Activated gamma-delta T cell treated with Interleukin-2 at 50 U/mL for 16 hours (primary cell): ENCODE results near the gene TRAK2.
"Not testable (repeated sequence)": the region's sequence is repeated elsewhere in the genome, so short reads cannot be mapped to it uniquely, and the experiment has no call there.

Experiments
- DNase-seq: peaks from one replicate; pipeline ENCODE4 v3.0.0-alpha.2; 2020

TRAK2 gene

DNA sequence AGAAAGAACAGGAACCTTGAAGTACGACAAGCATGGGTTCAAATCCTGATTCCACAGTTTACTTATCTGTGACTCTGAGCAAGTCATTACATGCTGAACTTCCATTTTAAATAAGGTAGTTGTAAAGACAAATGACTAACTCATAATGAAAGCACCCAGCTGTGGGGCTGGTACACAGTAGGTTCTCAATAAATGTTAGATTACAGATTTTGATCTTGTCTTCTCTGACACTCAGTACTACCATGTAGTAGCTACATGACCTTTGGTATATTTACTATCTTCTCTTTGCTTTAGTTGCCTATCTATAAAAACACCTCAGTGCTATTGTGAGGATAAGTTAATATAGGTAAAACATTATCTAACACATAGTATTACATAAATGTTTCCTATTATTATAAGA is 3.2 kb downstream of the TRAK2 start:
- no peak for DNase-seq

DNA sequence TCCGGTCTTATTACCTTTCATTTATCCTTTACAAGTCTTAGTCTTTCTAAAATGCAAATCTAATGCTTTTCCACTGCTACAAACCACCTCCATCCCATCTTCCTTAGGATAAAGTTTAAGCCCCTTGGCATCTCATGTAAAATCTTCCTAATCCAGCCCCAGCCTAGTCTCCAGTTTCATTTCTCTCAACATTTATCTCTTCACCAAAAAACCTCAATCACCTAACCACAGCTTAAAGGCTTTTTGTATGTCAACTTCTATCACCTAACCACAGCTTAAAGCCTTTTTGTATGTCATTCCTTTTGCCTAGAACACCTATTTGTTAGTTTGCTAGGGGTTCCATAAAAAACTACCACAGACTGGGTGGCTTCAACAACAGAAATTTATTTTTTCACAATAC is 4.2 kb downstream of the TRAK2 start:
- no peak for DNase-seq

DNA sequence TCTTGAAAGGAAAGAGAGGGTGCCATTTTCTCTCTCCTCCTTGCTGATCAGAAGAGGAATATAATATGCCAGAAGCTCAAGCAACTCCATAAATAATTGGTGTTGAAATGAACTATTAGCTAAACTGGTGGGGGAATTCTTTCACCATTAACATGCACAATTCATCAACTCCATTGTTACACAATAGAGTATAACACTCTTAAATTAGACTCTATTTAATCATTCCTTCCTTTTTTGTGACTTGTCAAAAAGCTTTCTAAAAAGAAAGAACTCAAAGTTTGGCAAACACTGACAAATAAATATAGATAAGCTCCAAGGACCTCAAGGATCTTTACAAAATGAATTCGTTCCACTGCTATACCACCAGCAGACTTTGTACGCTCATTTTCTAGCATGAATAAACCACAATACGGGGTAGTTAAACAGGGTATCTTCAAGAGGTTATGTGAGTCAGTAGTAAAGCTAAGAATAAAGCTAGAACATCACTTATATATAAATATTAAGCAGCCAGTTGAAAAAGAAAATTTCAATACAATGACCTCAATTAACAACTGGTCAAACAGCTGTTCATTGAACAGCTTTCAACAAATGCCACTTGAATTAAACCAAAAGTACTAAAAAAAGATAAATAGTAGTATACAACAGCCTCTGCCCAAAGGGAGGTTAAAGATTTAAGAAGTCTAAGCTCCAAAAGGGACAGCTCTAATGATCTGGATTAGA is 6.4 kb downstream of the TRAK2 start:
- no peak for DNase-seq

DNA sequence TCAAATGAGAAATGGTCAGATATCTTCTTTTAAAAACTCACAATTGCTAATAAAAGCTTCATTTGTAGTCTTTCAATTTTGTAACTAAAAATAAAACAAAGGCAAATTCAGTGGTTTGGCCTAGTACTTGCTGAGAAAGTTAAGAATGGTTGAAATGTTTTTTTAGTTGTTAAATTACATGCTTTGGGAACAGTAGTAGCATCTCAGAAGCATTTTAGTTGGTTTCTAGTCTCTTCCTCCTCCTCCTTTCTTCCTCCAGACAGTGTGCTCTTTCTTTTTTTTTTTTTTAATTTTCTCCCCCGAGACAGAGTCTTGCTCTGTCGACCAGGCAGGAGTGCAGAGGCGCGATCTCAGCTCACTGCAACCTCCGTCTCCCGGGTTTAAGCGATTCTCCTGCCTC is 9.8 kb downstream of the TRAK2 start:
- DNase-seq, result no peak

DNA sequence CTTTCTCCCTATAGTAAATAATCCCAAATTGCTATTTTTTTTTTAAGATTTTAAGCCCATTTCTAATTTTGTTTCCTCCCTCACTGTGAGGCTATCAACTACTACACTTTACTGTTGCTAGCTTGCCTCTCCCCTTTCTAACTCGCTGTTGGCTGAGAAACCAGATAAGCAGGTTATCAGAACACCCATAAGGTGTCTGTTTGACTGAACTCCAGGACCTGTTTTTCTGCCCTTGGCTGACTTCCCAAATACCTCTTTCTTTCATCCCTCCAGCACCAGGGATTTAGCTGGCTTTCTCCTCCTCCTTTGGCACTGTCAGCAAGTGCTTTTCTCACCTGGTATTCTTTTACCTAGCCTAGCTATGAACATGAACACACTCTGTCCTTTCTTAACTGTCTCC is 11.1 kb downstream of the TRAK2 start:
- DNase-seq, result no peak

DNA sequence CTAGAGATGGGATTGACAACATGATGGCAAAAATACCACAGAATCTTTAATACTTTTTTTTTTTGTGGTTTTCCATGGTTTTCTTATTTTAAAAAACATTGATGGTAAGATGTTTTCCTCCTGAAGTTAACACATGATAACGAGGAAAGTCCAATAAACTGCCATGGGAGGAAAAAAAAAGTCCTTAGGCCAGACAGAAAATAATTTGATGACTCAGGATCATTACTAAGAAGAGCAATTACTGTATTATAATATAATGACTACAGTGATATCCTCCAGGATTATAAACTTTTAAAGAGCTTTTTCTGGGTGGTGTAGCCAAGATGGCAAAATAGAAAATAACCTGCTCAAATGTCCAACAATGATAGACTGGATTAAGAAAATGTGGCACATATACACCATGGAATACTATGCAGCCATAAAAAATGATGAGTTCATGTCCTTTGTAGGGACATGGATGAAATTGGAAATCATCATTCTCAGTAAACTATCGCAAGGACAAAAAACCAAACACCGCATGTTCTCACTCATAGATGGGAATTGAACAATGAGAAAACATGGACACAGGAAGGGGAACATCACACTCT is 11.8 kb downstream of the TRAK2 start:
- not testable (repeated sequence) for DNase-seq

DNA sequence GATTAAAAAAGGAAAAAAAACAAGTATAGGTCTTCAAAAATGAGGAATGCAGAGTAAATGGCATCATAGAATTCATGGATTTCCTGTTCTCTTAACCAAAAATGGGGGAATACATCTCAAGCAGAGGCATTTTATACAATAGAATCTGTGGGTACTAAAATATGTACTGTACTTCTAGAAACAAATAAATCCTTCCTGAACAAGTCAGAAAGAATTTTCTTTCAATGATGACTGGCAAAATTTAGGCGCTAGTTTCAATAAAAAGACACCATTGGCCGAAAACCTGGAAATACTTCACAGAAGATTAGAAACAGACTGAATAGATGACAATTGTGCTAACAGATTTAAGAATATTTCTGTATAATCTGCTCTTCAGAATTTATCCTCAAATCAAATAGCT is 15.1 kb downstream of the TRAK2 start:
- no peak for DNase-seq

DNA sequence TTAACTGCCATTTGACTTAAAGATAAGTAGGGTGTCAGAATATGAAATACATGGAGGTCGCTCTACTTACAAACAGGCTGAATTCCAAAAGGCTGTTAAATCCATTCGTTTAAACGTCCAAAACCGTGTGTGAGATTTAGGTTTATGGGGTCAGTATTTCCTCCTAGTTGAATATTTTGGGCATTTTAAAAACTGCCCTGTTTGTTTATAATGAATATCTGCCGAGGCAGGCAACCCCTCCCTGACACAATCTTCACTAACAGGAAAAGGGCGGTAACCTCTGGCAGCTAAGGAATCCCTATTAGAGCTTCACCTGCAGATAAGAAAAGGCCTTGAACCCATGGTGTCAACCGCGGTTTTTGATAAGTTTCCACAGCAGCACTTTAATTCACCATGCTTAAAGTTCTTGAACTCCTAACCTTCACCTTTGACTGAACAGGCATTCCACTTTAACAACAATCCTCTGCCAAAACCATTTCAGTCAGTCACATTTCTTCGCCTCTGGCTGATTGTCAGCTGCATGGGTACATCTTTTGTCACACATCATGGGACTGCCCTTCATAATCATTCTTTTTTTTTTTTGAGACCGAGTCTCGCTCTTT is 17.8 kb downstream of the TRAK2 start:
- no peak for DNase-seq

DNA sequence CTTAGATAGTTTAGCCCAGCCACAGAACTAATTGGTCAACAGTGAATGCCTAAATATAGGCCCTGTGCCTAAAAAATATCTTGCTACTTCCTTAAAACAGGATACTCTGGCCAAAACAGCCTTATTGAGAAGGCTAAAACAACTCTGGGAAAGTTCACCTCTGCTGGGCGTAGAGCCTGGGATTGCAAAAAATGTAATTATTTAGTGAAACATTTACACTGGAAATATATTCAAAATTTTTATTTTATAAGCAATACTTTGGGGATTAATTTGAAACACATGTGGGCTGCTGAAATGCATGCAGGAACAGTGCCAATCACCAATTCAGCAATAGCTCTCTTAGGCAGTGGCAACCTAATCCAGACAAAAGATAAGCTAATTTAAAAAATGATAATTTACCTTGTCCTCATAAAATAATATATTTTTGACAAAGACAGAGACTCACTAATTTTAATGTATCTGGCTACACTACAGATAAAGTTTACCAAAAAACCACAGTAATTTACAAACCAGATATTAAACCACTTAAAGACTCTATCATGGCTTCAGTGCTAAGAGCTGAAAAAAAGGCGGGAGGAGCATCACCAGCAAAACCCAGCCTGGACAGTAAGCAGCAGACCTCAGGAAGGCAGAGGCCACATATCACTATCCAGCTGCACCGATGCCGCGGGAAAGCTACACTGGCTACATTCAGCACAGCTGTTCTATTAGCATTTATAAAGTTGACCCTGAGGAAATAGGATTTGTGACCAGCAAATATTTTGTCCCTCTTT is 18.5 kb downstream of the TRAK2 start:
- no peak for DNase-seq

DNA sequence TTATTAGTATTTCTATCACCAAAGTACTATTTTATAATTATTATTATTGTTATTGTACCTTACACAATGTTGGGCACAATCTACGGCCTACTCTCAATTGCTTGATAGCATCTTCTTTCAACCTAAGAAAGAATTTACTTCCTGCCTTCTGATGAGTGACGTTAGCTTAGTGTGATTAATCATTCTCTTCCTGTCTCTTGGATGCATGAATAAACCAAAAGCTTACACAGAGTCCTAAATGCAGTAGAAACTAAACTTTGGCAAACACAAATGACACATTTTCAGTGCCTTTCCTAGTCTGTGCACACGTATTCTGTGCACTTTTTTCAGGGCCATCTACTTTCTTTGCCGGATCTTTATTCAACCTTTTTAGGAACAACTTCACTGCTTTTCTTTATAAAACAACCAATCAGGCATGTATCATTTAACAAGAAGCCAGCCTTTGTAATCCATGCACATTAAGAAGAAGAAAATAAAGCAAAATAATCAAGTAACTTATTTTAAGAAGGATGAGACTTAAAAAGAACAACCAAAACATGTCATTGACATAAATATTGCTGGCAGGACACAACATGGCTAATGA is 19.1 kb downstream of the TRAK2 start:
- no peak for DNase-seq

DNA sequence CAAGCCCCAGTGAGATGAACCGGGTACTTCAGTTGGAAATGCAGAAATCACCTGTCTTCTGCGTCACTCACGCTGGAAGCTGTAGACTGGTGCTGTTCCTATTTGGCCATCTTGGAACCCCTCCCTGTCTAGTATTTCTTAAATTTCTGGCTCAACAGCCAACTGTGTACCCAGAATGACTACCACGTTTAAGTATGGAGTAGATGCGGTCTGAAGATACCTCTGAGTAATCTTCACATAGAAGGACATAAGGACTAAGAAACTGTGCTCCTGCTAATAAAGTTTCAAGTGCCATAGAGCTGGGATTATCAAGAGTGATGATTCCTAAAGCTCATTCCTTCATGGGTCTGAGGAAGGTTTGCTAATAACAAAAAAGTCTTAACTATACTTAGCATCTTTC is 20.4 kb downstream of the TRAK2 start:
- DNase-seq, result no peak

DNA sequence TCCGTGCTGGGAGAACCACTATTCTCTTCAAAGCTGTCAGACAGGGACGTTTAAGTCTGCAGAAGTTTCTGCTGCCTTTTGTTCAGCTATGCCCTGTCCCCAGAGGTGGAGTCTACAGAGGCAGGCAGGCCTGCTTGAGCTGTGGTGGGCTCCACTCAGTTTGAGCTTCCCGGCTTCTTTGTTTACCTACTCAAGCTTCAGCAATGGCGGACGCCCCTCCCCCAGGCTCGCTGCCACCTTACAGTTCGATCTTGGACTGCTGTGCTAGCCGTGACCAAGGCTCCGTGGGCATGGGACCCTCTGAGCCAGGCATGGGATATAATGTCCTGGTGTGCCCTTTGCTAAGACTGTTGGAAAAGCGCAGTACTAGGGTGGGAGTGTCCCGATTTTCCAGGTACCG is 20.9 kb downstream of the TRAK2 start:
- not testable (repeated sequence) for DNase-seq

DNA sequence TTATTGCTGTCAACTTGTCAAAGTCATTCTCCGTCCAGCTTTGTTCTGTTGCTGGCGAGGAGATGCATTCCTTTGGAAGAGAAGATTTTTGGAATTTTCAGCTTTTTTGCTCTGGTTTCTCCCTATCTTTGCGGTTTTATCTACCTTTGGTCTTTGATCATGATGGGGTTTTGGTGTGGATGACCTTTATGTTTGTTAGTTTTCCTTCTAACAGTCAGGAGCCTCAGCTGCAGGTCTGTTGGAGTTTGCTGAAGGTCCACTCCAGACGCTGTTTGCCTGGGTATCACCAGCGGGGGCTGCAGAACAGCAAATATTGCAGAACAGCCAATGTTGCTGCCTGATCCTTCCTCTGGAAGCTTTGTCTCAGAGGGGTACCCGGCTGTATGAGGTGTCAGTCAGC is 21.4 kb downstream of the TRAK2 start:
- DNase-seq, result not testable (repeated sequence)

DNA sequence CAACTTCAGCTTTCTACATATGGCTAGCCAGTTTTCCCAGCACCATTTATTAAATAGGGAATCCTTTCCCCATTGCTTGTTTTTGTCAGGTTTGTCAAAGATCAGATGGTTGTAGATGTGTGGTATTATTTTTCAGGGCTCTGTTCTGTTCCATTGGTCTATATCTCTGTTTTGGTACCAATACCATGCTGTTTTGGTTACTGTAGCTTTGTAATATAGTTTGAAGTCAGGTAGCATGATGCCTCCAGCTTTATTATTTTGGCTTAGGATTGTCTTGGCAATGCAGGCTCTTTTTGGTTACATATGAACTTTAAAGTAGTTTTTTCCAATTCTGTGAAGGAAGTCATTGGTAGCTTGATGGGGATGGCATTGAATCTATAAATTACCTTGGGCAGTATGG is 22.9 kb downstream of the TRAK2 start:
- not testable (repeated sequence) for DNase-seq

DNA sequence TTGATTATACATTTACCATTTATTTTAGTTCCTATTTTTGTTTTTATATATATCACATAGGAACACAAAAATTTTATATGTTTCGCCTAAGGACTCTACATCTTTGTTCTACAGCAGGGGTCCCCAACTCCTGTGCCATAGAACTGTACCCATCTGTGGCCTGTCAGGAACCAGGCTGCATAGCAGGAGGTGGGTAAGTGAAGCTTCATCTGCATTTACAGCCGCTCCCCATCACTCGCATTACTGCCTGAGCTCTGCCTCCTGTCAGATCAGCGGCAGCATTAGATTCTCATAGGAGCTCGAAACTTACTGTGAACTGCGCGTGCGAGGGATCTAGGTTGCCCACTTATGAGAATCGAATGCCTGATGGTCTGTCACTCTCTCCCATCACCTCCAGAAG is 25.3 kb downstream of the TRAK2 start:
- no peak for DNase-seq

DNA sequence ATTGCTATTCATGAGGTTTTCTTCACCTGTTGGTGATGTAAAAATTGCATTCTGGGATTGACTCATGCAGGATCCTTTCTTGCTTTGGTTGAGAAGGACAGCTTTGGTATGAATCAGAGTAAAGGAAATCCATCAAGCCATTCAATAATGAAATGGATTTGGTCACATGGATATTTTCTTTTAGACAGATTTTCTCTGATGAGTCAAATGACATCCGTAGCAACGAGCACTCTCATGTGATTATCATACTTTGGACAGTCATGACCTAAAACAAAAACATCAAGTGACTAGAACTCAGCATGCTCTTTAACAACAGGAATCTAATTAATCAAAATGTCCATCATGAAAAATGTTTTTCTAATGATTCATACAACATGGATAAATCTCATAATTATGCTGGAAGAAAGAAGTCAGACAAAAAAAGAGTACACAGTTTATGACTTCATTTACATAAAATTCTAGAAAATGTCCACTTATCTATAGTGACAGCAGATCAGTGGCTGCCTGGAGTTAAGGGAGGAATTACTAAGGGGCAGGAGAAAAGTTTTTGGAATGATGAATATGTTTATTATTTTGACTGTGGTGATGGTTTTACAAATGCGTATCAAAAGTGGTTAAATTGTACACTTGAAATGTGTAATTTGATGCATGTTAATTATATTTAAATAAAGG is 30.7 kb downstream of the TRAK2 start:
- DNase-seq, result no peak

DNA sequence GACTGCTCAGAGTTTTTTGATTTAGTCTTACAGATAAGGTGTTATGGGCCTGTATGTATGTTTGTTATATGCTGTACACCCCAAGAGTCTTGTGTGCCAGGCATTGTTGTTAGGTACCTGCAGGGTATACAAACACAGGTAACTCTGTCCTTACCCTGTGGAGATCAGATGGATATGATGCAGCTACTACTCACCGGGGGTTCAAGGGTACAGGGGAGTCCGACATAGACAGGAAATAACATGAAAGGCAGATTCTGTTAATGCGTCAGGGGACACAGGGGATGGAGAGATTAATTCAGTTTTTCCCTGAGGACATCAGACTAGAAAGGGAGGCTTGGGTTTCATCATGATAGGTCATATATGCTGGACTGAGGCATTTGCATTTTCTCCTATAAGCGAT is 31.3 kb downstream of the TRAK2 start:
- no peak for DNase-seq

DNA sequence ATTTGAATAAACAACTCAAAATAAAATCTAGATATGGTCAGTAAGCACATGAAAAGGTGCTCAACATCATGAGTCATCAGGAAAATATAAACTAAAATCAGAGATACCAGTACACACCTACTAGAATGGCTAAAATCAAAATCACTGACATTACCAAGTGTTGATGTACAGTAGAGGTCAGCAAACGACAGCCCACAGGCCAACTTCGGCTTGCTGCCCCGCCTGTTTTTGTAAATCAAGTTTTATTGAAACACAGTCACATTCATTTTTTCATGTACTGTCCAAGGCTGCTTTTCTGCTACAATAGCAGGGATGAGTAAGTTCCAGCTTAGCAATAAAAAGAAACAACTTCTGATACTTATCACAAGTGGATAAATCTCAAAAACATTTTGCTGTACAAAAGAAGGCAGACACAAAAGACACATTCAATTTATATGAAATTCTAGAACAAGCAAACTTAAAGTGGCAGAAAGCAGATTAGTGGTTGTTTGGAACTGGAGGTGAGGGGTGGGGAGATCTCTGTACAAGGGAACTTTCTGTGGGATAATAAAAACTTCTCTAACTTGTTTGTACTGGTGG is 32.1 kb downstream of the TRAK2 start:
- no peak for DNase-seq

DNA sequence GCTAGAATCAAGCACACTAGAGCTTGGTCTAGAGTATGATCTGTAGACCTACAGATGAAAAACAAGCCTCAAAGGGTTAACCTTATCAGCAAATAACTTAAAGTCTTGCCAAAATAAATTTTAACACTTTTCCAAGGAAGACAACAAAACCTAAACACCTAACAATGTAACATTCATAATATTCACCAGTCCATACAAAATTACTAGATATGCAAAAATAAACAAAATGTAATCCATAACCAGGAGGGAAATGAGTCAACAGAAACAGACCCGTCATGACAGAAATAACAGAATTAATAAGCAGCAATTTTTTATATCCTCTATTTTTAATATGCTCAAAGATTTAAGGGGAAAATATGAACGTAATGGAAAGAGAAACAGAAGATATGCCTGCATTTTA is 36.1 kb downstream of the TRAK2 start:
- no peak for DNase-seq

DNA sequence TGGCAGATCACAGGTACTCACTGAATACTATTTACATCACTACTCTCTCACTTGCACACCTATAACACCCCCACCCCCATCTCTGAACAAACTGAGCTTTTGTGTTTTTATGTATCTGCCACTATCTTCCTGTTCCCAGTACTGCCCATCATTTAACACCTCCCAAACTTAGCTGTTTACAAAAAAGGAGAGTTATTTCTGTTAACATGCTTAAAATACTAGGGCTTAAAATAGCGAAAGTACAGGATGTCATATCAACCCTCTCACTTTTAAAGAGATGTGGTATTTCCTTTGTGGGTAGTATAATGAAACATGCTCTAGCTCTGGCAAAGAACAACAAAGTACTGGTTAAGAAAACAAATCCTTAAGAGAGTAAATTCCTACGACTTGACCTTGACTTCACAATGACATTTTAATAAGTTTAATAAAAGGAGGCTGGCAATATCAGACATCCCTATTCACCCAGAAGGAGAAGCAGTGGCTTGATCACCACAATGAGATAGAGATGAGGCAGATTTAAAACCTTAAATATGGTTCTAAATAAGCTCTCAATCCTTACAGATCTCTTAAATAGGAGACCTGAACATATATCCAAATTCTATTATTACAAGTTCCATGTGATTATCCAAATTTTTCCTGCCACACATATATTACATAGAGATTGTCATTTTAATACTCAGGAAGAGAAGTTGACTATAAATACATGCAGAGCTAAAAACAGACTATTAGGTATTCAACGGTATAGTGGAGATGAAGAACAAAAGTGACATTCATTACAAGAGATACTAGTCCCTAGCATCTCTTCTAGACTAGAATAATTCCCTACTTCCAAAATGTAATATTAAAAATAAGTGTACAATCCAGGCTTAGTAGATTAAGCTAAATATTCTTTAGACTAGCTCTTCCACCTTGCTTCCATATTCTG is 36.9 kb downstream of the TRAK2 start:
- DNase-seq, result no peak

DNA sequence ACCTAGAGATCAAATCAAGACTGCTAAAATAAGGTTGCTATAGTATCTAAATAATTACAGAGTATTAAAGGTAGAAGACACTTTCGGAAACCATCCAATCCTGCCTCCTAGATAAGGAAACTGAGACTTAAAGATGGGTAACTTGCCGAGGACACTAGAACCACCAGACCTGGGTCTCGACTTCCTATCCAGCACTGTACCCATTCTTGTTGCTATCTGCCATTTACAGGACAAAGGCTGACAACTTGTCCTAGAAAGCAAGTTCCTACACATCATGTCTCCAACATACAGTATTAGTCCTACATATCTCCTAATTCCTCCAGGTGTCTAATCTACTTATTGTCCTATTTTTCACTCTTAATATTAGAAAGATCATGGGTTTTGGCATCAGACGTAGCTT is 37.7 kb downstream of the TRAK2 start:
- DNase-seq, result no peak
